NCI-H748 (cell line): ENCODE results near the gene EIF5.
A peak's percentile ranks its signal among the peaks of the same experiment; 100 is the strongest.

Experiments used
- DNase-seq: peaks from one replicate; lab custom pipeline; 2025; ENCODE audit not compliant: unreplicated experiment; lab: John Stamatoyannopoulos, UW

EIF5 gene

DNA sequence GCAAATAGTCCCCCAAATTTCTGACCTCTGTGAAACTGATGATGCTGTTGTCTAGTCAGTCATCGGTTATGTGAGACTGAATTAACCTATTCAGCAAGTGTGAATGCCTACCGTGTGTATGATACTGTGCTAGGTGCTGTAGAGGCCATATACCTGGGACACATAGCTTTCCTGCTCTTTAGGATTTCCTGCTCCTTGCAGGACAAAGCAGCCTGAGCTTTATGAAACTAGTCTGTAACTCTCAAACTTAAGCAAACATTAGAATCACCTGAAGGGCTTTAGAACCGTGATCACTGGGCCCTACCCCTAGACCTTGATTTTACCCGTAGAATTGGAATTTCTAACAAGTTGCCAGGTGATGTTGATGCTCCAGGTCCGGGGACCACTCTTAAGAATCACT is 58.1 kb downstream of the EIF5 start:
- DNase-seq, result no peak

GRCh38 chr14:103392572-103392971 is 58.5 kb downstream of the EIF5 start:
- DNase-seq, result no peak

- DNase-seq, result no peak
These were observed 59.0 kb downstream of the EIF5 start for GRCh38 chr14:103393070-103393469.

- peak; percentile 23 for DNase-seq
These were observed 59.9 kb downstream of the EIF5 start for GRCh38 chr14:103393676-103394626.
